K562 (cell line): Measurements from ENCODE around the gene CC2D1A. TPM values are rescaled to one million over a fixed set of nuclear protein-coding genes. Genes with fewer than 3 reads are reported as not detected.
A peak's percentile ranks its signal among the peaks of the same experiment; 100 is the strongest.

Experiments
- ARNT ChIP-seq, 2 experiments: fragments of 450-650 bp; IDR thresholded peaks; 2 replicates each; pipeline ENCODE4 v1.6.1; 2016; ENCODE audit warnings: mild to moderate bottlenecking in 1 of 2
- ELF1 ChIP-seq: fragments of 200-800 bp; sonication (Bioruptor generic); IDR thresholded peaks from 2 replicates; pipeline ENCODE4 v1.6.1; 2016; ENCODE audit warnings: missing genetic modification characterization, missing compliant biosample characterization
- JUND ChIP-seq, 2 experiments: IDR thresholded peaks; 2 replicates in 1 of 2; 3 replicates in 1 of 2; pipeline ENCODE4 v1.6.1; 2011; ENCODE audit warnings: borderline replicate concordance in 2 of 2, low read depth in 2 of 2, low read length in 2 of 2, improper control_type of control experiment in 1 of 2, missing biosample characterization in 1 of 2, missing genetic modification characterization in 1 of 2, missing genetic modification reagents in 1 of 2
- MBD2 ChIP-seq: sonication (generic); IDR thresholded peaks from 2 replicates; pipeline ENCODE4 v1.6.1; 2016; ENCODE audit warnings: low read depth, borderline replicate concordance
- NR2C1 ChIP-seq, 2 experiments: fragments of 450-650 bp; IDR thresholded peaks; 2 replicates each; pipeline ENCODE4 v1.6.1; 2017; ENCODE audit warnings: mild to moderate bottlenecking in 2 of 2, antibody characterized with exemption in 1 of 2, inconsistent platforms in 1 of 2, missing compliant biosample characterization in 1 of 2, missing genetic modification characterization in 1 of 2
- SLC30A9 ChIP-seq: fragments of 250-450 bp; sonication (Bioruptor Pico); IDR thresholded peaks from 2 replicates; pipeline ENCODE4 v1.8.0; 2022; ENCODE audit warnings: mild to moderate bottlenecking, moderate library complexity
- SMAD4 ChIP-seq: fragments of 250-450 bp; sonication (Bioruptor Pico); conservative IDR thresholded peaks from 2 replicates; pipeline ENCODE4 v1.8.0; 2021; ENCODE audit warnings: inconsistent platforms, mild to moderate bottlenecking, moderate library complexity
- ZNF197 ChIP-seq: fragments of 200-800 bp; sonication (Bioruptor generic); IDR thresholded peaks from 2 replicates; pipeline ENCODE4 v1.6.1; 2016; ENCODE audit warnings: low read depth, missing genetic modification characterization, missing compliant biosample characterization
- polyA plus RNA-seq, 8 experiments: library from polyadenylated mRNA; depleted of rRNA in 4 of 8; stranded (reverse) in 5 of 8; unstranded in 3 of 8; fragments of >200 nt; fragmentation: Nextera tagmentation in 2 of 8; fragmentation: Illumina TruSeq in 1 of 8; extraction: Ambion mirVana in 2 of 8; extraction: Trizol in 1 of 8; gene quantifications; 2 replicates each; pipeline versions ENCODE4 v1.2.1 to v1.2.3, GENCODE V29; 2011 to 2014; ENCODE audit warnings: inconsistent platforms in 1 of 8, missing spikeins in 1 of 8
- total RNA-seq, 7 experiments: library from RNA; depleted of rRNA in 6 of 7; stranded (reverse); fragments of >200 nt in 6 of 7; fragmentation: Illumina TruSeq in 2 of 7; extraction: Trizol in 2 of 7; gene quantifications; 2 replicates each; pipeline versions ENCODE4 v1.2.1 to v1.2.3, GENCODE V29; 2011 to 2021; ENCODE audit warnings: low replicate concordance in 1 of 7
- TF ChIP-seq, protein P1 (sequence below), 2 experiments: fragments of 450-650 bp; formaldehyde crosslinking in 1 of 2; IDR thresholded peaks; 2 replicates each; pipeline versions ENCODE4 v1.4.0 to v1.6.1; 2014 to 2020; ENCODE audit warnings: mild to moderate bottlenecking in 2 of 2, borderline replicate concordance in 1 of 2, low read depth in 1 of 2
- TF ChIP-seq, protein P2 (sequence below), 2 experiments: fragments of 250-450 bp in 1 of 2; fragments of 450-650 bp in 1 of 2; sonication (Bioruptor Pico) in 1 of 2; IDR thresholded peaks; 2 replicates each; pipeline versions ENCODE4 v1.6.1 to v1.8.0; 2016 to 2021; ENCODE audit warnings: mild to moderate bottlenecking in 2 of 2, moderate library complexity in 2 of 2, missing compliant biosample characterization in 1 of 2, missing genetic modification characterization in 1 of 2
- TF ChIP-seq, protein P3 (sequence below): fragments of 200-800 bp; sonication (Bioruptor generic); IDR thresholded peaks from 2 replicates; pipeline ENCODE4 v1.6.1; 2017; ENCODE audit warnings: missing genetic modification characterization, missing compliant biosample characterization
- TF ChIP-seq, protein P4 (sequence below): sonication (generic); formaldehyde crosslinking; IDR thresholded peaks from 2 replicates; pipeline ENCODE4 v1.8.1; 2022; ENCODE audit warnings: missing genetic modification reagents

CC2D1A gene
- total and polyA plus RNA-seq, 9 of the 15 experiments (the other 6 are each of a cell fraction or from before 2014, with no cell fraction given), result 0.32 to 31.0 (median 12.9) TPM

DNA sequence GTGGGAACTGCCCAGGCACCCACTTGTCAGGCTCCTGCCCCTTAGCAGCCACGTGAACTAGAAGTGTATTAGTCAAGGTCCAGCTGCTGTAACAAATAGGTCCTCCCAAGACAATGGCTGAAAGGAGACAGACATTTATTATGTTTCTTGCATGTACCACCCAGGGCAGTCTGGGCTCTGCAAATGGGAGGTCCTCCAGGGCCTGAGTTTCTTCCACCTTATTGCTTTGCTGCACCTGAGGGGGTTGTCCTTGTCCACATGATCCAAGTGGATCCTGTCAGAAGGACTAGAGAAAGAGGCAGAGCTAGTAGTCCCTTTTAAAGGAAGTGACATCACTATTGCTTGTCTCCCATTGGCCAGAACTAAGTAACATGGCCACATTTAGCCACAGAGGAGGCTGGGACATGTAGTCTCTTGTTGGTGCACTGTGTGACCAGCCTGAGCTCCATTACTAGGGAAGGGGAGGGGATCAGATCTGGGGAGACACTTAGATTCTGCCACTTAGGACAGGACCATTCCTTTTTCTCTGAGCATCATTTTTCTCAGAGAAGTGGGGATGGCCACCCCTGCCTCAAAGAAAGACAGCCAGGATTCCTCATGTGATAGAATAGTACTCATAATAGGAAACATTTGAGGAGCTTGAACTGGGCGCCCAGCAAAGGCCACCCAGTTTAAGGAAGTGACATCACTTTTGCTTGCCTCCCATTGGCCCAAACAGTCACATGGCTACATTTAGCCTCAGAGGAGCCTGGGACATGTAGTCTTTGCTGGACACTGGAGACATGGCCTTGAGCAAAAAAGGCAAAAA, 15.1 kb downstream of the CC2D1A start (continued):
- TF ChIP-seq, protein P1, sequence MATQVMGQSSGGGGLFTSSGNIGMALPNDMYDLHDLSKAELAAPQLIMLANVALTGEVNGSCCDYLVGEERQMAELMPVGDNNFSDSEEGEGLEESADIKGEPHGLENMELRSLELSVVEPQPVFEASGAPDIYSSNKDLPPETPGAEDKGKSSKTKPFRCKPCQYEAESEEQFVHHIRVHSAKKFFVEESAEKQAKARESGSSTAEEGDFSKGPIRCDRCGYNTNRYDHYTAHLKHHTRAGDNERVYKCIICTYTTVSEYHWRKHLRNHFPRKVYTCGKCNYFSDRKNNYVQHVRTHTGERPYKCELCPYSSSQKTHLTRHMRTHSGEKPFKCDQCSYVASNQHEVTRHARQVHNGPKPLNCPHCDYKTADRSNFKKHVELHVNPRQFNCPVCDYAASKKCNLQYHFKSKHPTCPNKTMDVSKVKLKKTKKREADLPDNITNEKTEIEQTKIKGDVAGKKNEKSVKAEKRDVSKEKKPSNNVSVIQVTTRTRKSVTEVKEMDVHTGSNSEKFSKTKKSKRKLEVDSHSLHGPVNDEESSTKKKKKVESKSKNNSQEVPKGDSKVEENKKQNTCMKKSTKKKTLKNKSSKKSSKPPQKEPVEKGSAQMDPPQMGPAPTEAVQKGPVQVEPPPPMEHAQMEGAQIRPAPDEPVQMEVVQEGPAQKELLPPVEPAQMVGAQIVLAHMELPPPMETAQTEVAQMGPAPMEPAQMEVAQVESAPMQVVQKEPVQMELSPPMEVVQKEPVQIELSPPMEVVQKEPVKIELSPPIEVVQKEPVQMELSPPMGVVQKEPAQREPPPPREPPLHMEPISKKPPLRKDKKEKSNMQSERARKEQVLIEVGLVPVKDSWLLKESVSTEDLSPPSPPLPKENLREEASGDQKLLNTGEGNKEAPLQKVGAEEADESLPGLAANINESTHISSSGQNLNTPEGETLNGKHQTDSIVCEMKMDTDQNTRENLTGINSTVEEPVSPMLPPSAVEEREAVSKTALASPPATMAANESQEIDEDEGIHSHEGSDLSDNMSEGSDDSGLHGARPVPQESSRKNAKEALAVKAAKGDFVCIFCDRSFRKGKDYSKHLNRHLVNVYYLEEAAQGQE (IDR thresholded peaks at IDR 0.05; ENCODE audit: borderline replicate concordance), result peak; percentile 45
- TF ChIP-seq, protein P1 (CRISPR knock-in tag; IDR thresholded peaks at IDR 0.05; ENCODE audit: low read depth), result no peak
- TF ChIP-seq NR2C1 (IDR thresholded peaks at IDR 0.05) (peak; percentile 14; the same call in 1 of the 2 replicates), NR2C1 (tag; IDR thresholded peaks at IDR 0.05) (no peak), ELF1 (tag) (peak; percentile 65; the same call in 1 of the 2 replicates), ZNF197 (CRISPR knock-in tag) (no peak), MBD2 (peak; percentile 84; the same call in 1 of the 2 replicates), JUND (IDR thresholded peaks at IDR 0.05; ENCODE audit: borderline replicate concordance, low read depth, low read length) (peak; percentile 56; the same call in 1 of the 2 replicates), JUND (tag; IDR thresholded peaks at IDR 0.05; ENCODE audit: borderline replicate concordance, low read depth, low read length) (peak; percentile 41; the same call in 1 of the 3 replicates), ARNT (IDR thresholded peaks at IDR 0.05) (peak in 1 of 2 experiments; percentile 76; a peak in 1 of 4 replicates), SLC30A9 (no peak), SMAD4 (CRISPR knock-in tag) (no peak)
- TF ChIP-seq, protein P2, sequence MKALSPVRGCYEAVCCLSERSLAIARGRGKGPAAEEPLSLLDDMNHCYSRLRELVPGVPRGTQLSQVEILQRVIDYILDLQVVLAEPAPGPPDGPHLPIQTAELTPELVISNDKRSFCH (CRISPR knock-in tag; IDR thresholded peaks at IDR 0.05), result no peak
- TF ChIP-seq, protein P2 (tag; IDR thresholded peaks at IDR 0.05), result no peak
- TF ChIP-seq, protein P3, sequence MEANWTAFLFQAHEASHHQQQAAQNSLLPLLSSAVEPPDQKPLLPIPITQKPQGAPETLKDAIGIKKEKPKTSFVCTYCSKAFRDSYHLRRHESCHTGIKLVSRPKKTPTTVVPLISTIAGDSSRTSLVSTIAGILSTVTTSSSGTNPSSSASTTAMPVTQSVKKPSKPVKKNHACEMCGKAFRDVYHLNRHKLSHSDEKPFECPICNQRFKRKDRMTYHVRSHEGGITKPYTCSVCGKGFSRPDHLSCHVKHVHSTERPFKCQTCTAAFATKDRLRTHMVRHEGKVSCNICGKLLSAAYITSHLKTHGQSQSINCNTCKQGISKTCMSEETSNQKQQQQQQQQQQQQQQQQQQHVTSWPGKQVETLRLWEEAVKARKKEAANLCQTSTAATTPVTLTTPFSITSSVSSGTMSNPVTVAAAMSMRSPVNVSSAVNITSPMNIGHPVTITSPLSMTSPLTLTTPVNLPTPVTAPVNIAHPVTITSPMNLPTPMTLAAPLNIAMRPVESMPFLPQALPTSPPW, result 0 out of 2 replicates have a peak, but pooled peaks have one; percentile 12
- TF ChIP-seq, protein P4, sequence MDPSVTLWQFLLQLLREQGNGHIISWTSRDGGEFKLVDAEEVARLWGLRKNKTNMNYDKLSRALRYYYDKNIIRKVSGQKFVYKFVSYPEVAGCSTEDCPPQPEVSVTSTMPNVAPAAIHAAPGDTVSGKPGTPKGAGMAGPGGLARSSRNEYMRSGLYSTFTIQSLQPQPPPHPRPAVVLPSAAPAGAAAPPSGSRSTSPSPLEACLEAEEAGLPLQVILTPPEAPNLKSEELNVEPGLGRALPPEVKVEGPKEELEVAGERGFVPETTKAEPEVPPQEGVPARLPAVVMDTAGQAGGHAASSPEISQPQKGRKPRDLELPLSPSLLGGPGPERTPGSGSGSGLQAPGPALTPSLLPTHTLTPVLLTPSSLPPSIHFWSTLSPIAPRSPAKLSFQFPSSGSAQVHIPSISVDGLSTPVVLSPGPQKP (CRISPR knock-in tag), result no peak
